Type B pancreatic cell (in vitro differentiated cells): ENCODE data around the gene TEK. TPM values are rescaled to one million over a fixed set of nuclear protein-coding genes. Genes with fewer than 3 reads are reported as not detected.

ENCODE experiments used
- DNase-seq: peaks from one replicate; pipeline ENCODE4 v3.0.0; 2021; ENCODE audit warnings: mixed read lengths; ENCODE audit not compliant: unreplicated experiment; ENCODE audit errors: extremely low spot score
- H3K27ac Mint-ChIP-seq: 2 replicates; pipeline ENCODE4 v1.8.0; 2021; ENCODE audit warnings: mild to moderate bottlenecking, mixed read lengths
- H3K27me3 Mint-ChIP-seq: 2 replicates; pipeline ENCODE4 v1.8.0; 2021; ENCODE audit warnings: mixed read lengths
- H3K36me3 Mint-ChIP-seq: 2 replicates; pipeline ENCODE4 v1.8.0; 2021; ENCODE audit warnings: mixed read lengths
- H3K4me1 Mint-ChIP-seq: one replicate; pipeline ENCODE4 v1.8.0; 2021; ENCODE audit warnings: mixed read lengths; ENCODE audit not compliant: unreplicated experiment
- H3K4me3 Mint-ChIP-seq: 2 replicates; pipeline ENCODE4 v1.8.0; 2021; ENCODE audit warnings: mild to moderate bottlenecking, mixed read lengths
- H3K9me3 Mint-ChIP-seq: 2 replicates; pipeline ENCODE4 v1.8.0; 2021; ENCODE audit warnings: mixed read lengths
- CTCF ChIP-seq: fragments of 200-600 bp; sonication (generic); conservative IDR thresholded peaks from 2 replicates; pipeline ENCODE4 v1.5.0; 2021; ENCODE audit warnings: antibody characterized with exemption, mild to moderate bottlenecking
- total RNA-seq: library from RNA; stranded (reverse); gene quantifications from 2 replicates; pipeline ENCODE4 v1.2.1, GENCODE V29; 2021; ENCODE audit warnings: low replicate concordance

The TEK gene
- total RNA-seq, 1 donor from 2014 or later: 0.63 TPM

- no peak for DNase-seq
- Mint-ChIP-seq H3K4me1 (no peaks in the 10 kb centered on the region), H3K36me3 (no peaks in the 10 kb centered on the region), H3K27ac (no peak overlapping the region), H3K4me3 (no peak overlapping the region), H3K27me3 (no peaks in the 10 kb centered on the region), H3K9me3 (no peaks in the 10 kb centered on the region)
- TF ChIP-seq CTCF: no peak
Observed at GRCh38 chr9:27183701-27184100, 74.7 kb downstream of the TEK start.

- Mint-ChIP-seq H3K27ac (no peak overlapping the region), H3K4me1 (no peaks in the 10 kb centered on the region), H3K27me3 (no peaks in the 10 kb centered on the region), H3K36me3 (no peaks in the 10 kb centered on the region), H3K4me3 (no peak overlapping the region), H3K9me3 (no peaks in the 10 kb centered on the region)
- TF ChIP-seq CTCF: no peak
- no peak for DNase-seq
Observed at GRCh38 chr9:27184556-27185351, 75.7 kb downstream of the TEK start.

GRCh38 chr9:27188426-27188825 is 79.4 kb downstream of the TEK start:
- DNase-seq: no peak
- H3K27ac Mint-ChIP-seq: no peak overlapping the region

GRCh38 chr9:27189426-27189825 is 80.4 kb downstream of the TEK start:
- DNase-seq: no peak
- Mint-ChIP-seq H3K4me3 (no peak overlapping the region), H3K9me3 (no peaks in the 10 kb centered on the region), H3K27ac (no peak overlapping the region), H3K4me1 (no peaks in the 10 kb centered on the region), H3K36me3 (no peaks in the 10 kb centered on the region), H3K27me3 (peaks cover 3% of the 10 kb centered on the region)
- TF ChIP-seq CTCF: no peak

More at GRCh38 chr9:27188426-27188825, 79.4 kb downstream of the TEK start:
- no peak for TF ChIP-seq CTCF
- H3K27me3 Mint-ChIP-seq: peaks cover 3% of the 10 kb centered on the region
- no peaks in the 10 kb centered on the region for H3K36me3 Mint-ChIP-seq
- H3K4me1 Mint-ChIP-seq: no peaks in the 10 kb centered on the region
- no peaks in the 10 kb centered on the region for H3K9me3 Mint-ChIP-seq
- no peak overlapping the region for H3K4me3 Mint-ChIP-seq

- Mint-ChIP-seq H3K4me3 (no peak overlapping the region), H3K27me3 (peaks cover 3% of the 10 kb centered on the region), H3K27ac (no peak overlapping the region), H3K36me3 (no peaks in the 10 kb centered on the region), H3K9me3 (no peaks in the 10 kb centered on the region), H3K4me1 (no peaks in the 10 kb centered on the region)
- no peak for TF ChIP-seq CTCF
- DNase-seq: no peak
Observed at GRCh38 chr9:27192291-27192960, 83.4 kb downstream of the TEK start.
